ENCODE data around the gene MAP3K19.
"Not testable (repeated sequence)": the region's sequence is repeated elsewhere in the genome, so short reads cannot be mapped to it uniquely, and the experiment has no call there.

Gene MAP3K19, protein sequence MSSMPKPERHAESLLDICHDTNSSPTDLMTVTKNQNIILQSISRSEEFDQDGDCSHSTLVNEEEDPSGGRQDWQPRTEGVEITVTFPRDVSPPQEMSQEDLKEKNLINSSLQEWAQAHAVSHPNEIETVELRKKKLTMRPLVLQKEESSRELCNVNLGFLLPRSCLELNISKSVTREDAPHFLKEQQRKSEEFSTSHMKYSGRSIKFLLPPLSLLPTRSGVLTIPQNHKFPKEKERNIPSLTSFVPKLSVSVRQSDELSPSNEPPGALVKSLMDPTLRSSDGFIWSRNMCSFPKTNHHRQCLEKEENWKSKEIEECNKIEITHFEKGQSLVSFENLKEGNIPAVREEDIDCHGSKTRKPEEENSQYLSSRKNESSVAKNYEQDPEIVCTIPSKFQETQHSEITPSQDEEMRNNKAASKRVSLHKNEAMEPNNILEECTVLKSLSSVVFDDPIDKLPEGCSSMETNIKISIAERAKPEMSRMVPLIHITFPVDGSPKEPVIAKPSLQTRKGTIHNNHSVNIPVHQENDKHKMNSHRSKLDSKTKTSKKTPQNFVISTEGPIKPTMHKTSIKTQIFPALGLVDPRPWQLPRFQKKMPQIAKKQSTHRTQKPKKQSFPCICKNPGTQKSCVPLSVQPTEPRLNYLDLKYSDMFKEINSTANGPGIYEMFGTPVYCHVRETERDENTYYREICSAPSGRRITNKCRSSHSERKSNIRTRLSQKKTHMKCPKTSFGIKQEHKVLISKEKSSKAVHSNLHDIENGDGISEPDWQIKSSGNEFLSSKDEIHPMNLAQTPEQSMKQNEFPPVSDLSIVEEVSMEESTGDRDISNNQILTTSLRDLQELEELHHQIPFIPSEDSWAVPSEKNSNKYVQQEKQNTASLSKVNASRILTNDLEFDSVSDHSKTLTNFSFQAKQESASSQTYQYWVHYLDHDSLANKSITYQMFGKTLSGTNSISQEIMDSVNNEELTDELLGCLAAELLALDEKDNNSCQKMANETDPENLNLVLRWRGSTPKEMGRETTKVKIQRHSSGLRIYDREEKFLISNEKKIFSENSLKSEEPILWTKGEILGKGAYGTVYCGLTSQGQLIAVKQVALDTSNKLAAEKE (N-terminal part only)

GRCh38 chr2:135047300-135047699, at the start of gene MAP3K19:
Gene MAP3K19, minus strand, starts transcription at chr2:135047447. Its CDS starts 22,800 bp downstream, at chr2:135024647.
- in situ Hi-C loops (cut with MboI; ENCODE audit: low sequenced_read_pairs): no loop called here

DNA sequence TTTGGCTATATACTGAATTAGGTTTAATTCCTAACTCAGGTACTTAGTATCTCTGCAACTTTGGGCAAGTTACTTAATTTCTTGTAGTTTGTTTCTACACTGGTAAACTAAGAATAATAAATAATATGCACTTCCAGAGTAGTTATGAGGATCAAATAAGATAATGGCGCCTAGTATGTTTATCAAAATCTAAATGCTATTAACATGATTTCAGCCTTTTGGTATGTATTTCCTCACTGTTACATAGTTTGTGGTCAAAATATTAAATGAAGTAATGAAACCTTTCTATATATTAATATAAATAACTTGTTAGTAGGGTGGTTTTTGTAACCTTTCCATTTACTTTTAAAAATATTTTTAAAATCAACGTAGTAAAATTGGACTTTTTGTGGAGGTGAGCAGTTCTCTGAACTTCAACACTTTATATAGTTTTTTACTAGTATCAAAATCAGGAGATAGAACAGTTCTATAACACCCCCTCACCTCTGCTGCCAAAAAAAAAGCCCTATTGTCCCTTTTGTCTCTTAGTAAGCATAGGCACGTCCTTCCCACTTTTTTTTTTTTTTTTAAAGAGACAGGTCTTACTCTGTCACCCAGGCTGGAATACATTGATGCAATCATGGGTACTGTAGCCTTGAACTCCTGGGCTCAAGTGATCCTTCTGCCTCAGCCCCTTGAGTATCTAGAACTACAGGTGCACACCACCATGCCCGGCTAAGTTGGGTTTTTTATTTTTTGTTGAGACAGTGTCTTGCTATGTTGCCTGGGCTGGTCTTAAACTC, 49.6 kb upstream of the MAP3K19 start:
- in situ Hi-C loops (cut with MboI; ENCODE audit: low sequenced_read_pairs): no loop called here

DNA sequence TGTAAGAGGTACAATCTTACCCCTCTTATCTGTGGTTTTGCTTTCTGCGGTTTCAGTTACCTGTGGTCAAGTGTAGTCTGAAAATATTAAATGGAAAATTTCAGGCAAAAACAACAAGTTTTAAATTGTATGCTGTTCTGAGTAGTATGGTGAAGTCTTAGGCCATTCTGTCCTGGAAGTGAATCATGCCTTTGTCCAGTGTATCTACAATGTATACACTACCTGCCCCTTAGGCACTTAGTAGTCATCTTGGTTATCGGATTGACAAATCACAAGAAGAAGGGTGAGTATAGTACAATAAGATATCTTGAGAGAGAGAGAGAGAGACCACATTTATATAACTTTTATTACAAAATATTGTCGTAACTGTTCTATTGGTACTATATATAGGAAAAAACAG, 48.3 kb upstream of the MAP3K19 start:
- in situ Hi-C loops (cut with MboI; ENCODE audit: low sequenced_read_pairs): no loop called here

DNA sequence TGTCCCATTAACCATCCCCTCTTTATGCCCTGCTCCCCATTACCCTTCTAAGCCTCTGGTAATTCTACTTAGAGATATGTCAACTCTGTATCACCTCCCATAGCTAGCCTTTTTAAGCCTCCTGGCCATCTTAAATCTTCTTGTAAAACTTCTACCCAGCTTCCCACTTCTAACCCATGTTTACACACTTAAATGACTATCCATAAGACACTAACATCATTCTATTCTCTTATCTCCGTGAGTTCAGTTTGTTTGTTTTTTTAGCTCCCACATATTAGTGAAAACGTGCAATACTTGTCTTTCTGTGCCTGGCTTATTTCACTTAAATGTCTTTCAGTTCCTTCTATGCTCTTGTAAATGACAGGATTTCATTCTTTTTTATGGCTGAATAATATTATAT, 47.3 kb upstream of the MAP3K19 start:
- in situ Hi-C loops (cut with MboI; ENCODE audit: low sequenced_read_pairs): no loop called here

GRCh38 chr2:135093670-135094330, 46.6 kb upstream of the MAP3K19 start:
- in situ Hi-C loops (cut with MboI; ENCODE audit: low sequenced_read_pairs): no loop called here

DNA sequence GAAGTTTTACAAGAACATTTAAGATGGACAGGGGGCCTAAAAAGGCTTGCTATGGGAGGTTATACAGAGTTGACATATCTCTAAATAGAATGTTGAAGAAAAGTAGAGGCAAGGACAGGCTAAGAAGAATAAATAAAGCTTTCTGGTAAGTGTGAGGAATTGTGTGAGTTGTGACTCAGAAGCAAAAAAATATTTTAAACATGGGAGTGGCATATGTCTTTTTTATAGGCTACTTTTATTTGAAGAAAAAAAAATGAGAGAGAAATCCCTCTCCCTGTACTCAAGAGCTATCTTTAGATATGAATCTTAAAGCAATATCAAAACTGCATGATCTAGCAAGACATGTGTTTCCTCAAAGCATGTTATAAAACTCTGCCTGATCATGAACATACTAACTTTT, 45.9 kb upstream of the MAP3K19 start:
- in situ Hi-C loops (cut with MboI; ENCODE audit: low sequenced_read_pairs): no loop called here

GRCh38 chr2:135091681-135092080, 44.4 kb upstream of the MAP3K19 start:
- in situ Hi-C loops (cut with MboI; ENCODE audit: low sequenced_read_pairs): no loop called here

- in situ Hi-C loops (cut with MboI; ENCODE audit: low sequenced_read_pairs): not testable (repeated sequence)
Observed at GRCh38 chr2:135089597-135089996, 42.4 kb upstream of the MAP3K19 start.

DNA sequence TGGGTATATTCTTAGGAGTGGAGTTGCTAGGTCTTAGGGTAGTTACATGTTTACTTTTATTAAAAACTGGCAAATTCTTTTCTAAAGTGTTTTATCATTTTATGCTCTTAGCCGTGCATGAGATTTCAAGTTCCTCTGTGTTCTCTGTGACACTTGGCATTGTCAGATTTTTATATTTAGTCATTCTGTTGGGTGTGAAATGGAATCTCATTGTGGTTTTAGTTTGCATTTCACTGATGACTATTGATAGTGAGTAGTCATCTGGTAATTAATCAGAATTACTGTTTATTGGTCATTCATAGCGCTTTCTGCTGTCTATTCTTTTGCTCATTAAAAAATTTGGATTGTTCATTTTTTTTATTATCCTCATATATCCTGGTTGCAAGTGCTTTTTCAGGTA, 39.0 kb upstream of the MAP3K19 start:
- in situ Hi-C loops (cut with MboI; ENCODE audit: low sequenced_read_pairs): no loop called here

GRCh38 chr2:135078417-135078816, 31.2 kb upstream of the MAP3K19 start:
- in situ Hi-C loops (cut with MboI; ENCODE audit: low sequenced_read_pairs): no loop called here

- in situ Hi-C loops (cut with MboI; ENCODE audit: low sequenced_read_pairs): no loop called here
Observed at GRCh38 chr2:135076556-135076955, 29.3 kb upstream of the MAP3K19 start.

DNA sequence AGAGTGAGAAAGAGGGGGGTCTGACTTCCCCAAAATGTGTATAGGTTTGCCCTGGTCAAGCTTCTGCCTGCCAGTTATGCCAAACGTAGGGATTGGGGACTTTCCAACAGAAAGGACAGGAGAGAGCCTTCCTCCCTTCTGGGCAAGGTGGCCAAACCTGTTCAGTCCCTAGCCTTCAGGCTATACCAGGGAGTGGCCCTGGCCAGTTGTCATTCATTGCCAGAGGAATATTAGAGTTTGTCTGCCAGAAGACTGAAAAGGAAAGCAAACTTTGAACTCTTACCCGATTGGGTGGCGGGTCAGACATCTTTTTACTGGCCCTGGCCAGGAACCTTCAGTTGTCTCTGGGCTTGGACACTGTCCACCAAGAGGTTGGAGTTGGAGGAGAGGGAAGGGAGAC, 27.0 kb upstream of the MAP3K19 start:
- in situ Hi-C loops (cut with MboI; ENCODE audit: low sequenced_read_pairs): no loop called here

DNA sequence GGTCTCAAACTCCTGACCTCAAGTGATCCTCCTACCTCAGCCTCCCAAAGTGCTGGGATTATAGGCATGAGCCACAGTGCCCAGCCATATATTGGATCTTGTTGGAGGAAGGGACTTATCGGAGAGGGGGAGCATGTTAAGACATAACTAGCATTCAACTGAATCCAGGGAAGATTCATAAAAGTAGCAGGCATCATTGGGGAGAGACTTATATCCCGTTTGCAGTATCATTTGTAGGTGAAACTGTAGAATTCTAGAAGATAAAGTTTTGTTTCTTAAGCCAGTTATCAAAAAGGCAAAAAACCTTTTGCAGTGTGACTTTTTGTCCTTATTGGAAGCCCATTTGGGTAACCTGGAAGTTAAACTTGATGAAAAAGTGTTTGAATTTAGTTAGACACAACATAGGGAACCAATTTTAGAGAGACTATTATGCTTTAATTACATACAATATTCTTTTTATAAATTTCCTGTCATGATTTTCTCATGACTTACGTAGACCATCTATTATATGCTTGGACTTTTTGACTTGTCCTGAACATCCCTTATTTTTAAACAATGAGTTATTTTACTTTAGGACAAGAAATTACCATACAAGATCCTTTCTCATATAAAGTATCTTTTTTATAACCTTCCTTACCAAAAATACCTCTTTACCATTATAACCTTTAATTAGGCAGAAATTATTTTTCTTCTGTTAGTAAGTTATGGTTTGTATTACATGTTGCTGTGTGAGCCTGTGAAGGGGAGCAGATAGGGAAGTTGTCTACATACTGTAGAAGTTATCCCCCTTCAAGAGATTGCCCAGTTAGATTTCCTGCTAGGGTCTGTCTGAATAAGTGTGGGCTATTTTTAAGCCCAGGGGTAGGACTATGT, 25.1 kb upstream of the MAP3K19 start:
- in situ Hi-C loops (cut with MboI; ENCODE audit: low sequenced_read_pairs): no loop called here

GRCh38 chr2:135066710-135067109, 19.5 kb upstream of the MAP3K19 start:
- in situ Hi-C loops (cut with MboI; ENCODE audit: low sequenced_read_pairs): no loop called here

DNA sequence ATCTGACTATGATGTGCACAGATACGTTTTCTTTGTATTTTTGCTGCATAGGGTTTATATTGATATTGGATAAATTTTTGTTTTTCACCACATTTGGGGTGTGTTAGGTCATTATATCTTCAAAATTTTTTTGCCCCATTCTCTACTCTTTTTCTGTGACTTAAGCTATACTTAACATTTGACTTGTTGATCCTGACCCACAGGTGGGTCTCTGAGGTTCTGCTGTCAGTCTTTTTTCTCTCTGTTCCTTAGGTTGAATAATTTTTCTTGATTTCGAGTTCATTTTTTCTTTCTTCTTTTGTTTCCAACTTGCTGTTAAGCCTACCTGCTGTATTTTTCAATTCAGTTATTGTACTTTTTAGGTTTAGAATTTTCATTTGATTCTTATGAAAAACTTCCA, 16.9 kb upstream of the MAP3K19 start:
- in situ Hi-C loops (cut with MboI; ENCODE audit: low sequenced_read_pairs): no loop called here

- in situ Hi-C loops (cut with MboI; ENCODE audit: low sequenced_read_pairs): no loop called here
Observed at GRCh38 chr2:135063210-135063609, 16.0 kb upstream of the MAP3K19 start.

DNA sequence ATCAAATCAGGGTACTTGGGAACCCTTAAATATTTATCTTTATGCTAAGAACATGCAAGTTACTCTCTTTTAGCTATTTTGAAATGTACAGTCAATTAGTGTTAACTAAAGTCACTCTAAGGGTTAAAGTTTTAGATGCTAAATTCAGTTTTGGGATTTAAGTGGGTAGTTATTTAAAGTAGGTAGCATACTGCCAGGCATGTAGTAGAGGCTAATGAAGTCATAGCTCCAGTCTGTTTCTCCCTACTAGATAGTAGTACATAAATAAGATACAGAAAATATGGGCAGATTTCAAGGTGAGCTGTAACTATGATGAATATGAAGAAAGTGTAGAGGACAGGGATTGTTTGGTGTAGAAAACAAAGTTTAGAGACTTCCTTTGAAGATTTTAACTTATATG, 12.3 kb upstream of the MAP3K19 start:
- in situ Hi-C loops (cut with MboI; ENCODE audit: low sequenced_read_pairs): no loop called here

GRCh38 chr2:135056790-135057189, 9.5 kb upstream of the MAP3K19 start:
- in situ Hi-C loops (cut with MboI; ENCODE audit: low sequenced_read_pairs): no loop called here

GRCh38 chr2:135055182-135055786, 8.0 kb upstream of the MAP3K19 start:
- in situ Hi-C loops (cut with MboI; ENCODE audit: low sequenced_read_pairs): no loop called here

All from HL-60/S4 (cell line).